GM19240 (cell line): Measurements from ENCODE around the gene GRIA3.
A peak's percentile ranks its signal among the peaks of the same experiment; 100 is the strongest.
"Not testable (repeated sequence)": the region's sequence is repeated elsewhere in the genome, so short reads cannot be mapped to it uniquely, and the experiment has no call there.

Source experiments
- DNase-seq: peaks from one replicate; pipeline ENCODE4 v3.0.0; 2011; ENCODE audit warnings: low spot score; ENCODE audit not compliant: insufficient read length

Gene GRIA3

DNA sequence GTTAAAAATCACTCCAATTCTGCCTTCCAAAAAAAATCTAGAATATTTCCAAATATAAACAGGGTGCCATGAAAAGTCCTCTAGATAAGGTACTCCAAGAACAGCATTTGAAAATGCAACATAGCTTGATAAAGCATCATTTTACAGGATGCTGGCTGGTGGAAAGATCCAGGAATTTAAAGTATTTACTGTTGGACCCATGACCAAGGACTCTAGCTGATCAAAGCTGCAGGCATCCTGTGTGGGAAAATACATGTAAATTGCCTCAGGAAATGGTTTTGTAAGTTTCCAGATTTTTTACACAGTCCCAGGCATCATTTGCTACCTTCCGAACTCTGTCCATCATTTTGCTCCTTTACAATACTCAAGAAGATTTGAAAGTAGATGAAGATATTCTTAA lies 164.4 kb downstream of the GRIA3 start:
- DNase-seq: no peak

DNA sequence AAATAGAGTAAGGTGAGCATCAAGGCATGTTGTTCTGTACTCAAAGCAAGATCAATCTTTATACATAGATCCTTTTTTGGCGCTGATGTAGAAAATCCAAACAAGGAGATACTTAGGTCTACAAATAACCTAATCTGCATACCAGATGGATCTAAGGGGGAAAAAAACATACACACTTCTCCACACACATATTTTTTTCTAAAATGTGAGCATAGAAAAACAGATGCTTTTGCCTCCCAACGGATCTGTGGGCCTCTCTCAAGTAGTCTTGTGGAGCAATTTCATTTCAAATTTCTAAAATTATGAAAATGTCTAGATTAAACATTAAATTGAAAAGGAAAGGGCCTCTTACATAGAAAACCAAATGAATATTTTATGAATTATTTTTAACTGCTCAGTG lies 166.1 kb downstream of the GRIA3 start:
- DNase-seq: no peak

DNA sequence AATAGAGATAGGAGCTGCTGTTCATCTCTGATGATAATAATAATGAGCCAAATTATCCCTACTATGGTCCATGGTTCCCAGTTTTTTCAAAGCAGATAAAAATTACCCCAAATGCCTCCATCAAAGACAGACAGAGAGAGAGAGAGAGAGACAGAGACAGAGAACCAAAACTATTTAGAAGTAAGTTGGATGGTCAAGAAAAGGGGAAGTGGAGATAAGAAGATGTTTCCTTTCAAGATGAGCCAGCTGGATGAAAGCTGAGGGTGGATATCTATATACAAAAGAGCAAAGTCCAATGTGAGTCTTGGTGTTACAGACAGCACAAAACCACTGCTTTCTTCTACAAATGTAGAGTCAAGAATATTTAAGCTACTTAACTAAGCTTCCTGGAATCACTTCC lies 173.9 kb downstream of the GRIA3 start:
- DNase-seq: peak; percentile 8

DNA sequence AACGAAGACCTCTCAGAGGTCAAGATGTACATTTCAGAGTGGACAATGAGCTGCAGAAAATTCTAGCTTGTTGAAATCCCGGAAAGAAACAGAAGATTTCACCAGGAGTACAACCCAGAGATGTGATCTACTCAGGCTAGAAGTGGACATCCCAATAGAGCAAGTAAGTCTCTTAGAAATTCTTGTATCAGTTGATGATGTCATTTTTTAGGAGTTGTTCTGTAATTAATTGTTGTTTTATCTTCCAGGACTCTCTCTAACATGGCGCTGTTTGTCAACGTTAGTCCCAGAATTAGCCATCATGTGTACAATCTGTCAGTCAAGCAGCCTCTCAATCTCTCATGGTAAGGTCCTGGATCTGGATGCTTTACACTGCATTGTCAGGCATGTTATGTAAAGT lies 174.4 kb downstream of the GRIA3 start:
- no peak for DNase-seq

- DNase-seq: no peak
These were observed 177.3 kb downstream of the GRIA3 start for GRCh38 chrX:123361371-123361770.

DNA sequence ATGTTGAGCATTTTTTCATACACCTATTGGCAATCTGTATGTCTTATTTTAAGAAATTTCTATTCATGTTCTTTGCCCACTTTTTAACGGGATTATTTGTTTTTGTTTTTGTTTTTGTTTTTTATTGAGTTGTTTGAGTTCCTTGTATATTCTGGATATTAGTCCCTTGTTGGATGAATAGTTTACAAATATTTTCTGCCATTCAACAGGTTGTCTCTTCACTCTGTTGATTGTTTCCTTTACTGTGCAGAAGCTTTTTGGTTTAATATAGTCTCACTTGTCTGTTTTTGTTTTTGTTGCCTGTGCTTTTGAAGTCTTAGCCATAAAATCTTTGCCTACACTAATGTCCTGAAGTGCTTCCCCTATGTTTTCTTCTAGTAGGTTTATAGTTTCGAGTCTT lies 202.1 kb downstream of the GRIA3 start:
- not testable (repeated sequence) for DNase-seq

DNA sequence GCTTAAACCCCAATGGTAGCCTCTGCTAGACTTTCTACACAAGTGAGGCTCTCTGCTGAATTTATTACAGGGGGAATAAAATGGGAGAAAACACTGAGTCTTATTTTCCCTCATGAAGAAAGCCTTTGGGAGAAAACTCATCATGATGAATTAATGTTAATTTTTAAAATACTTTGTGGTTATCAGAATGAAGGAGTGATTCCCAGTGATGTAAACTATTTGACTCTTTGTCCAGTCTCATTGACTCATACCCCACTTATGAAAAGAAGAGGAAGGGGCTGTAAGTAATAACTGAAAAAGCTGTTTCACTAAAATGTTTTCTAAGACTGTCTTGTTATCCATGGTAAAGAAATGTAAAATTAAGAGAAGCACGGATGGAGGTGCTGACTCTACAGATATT lies 208.8 kb downstream of the GRIA3 start:
- DNase-seq: no peak

DNA sequence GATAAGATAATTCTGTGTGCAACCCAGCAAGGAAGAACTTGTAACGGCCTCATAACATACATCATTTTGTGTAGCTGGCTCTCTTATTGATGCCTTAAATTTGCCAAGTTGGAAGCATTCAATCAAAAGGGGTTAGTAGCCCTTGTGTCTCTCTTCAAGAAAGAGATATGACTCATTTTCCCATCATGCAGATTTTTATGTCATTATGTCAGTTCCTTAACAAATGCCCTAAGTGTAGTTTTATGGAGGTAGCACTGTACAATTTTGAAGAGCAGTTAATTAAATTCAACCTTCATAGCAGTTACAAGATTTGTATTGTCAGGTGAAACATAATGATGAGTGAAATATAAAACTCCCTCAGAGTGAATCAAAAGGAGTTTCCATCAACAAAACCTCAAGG lies 215.6 kb downstream of the GRIA3 start:
- DNase-seq: no peak

- no peak for DNase-seq
These were observed 221.2 kb downstream of the GRIA3 start for GRCh38 chrX:123405231-123405630.

GRCh38 chrX:123408821-123409737 lies 225.0 kb downstream of the GRIA3 start:
- DNase-seq: no peak

DNA sequence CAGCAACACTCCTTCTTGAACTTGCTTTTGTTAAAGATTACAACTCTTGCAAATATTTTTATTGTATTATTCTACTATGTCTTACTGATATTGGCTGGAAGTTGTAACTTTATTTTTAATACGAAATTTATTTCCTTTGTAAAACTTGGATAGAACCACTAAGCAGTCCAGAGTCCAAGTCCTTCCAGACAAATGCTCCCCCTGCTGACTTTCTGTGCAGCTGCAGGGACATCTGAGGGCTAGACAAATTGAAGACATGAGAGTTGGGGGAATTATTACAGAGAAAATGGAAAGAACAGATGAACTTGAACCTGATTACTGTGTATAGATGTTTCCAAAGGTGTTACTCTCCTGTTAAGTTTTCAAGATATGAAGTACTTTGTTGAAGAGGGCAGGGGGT lies 238.8 kb downstream of the GRIA3 start:
- no peak for DNase-seq

DNA sequence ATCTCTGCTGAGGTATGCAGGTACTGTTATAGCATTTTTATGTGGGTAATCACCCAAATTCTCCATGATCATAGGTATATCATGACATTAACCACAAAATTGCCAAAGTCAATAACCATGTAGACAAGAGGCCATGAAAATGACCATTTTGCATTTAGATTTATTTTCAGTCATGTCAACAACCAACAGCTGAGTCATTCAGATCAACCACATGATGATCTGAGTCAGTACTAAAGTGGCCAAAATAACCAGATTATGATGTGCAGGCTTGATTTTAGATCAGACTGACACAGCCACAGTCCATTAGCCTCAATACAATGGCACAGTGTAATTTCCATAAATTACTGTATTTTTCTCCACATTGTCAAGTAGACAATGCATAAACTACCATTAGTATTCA lies 240.5 kb downstream of the GRIA3 start:
- DNase-seq: no peak

- no peak for DNase-seq
These were observed 241.4 kb downstream of the GRIA3 start for GRCh38 chrX:123425471-123425870.

GRCh38 chrX:123425904-123426303 lies 241.8 kb downstream of the GRIA3 start:
- DNase-seq: no peak

DNA sequence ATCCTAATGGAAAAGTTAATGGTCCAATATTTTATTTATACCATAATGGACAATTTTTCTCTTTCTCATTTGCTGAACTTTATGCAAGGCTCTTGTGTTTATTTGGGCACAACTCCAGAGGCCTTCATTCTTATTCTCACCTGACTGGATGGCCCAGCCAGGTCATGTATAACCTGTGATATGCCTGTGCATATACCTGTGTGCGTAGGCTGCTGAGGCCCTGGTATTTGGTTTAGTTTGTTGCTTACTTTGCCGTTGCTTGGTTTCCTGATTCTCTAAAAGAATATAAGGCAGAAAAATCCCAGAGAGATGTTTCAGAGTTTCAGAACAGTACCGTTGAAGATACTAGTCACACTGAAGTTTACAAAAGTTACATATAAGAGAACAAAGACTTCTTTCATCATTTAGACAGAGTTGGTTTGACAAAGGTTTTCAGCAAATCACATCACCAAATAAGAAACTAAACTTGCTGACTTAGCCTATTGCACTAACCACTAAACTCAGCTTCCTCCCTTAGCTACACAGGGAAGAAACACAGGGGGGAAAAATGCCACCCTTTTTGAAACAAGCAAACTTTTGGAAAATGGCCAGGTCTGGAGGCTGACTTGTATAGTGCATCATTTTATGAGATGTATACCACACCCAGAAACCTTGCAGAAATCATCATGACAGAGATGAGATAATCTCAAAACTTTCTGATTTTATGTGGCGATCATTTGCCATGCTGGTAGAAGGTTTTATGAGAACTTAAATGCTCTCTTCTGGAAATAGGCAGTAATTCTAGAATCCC lies 248.5 kb downstream of the GRIA3 start:
- no peak for DNase-seq

DNA sequence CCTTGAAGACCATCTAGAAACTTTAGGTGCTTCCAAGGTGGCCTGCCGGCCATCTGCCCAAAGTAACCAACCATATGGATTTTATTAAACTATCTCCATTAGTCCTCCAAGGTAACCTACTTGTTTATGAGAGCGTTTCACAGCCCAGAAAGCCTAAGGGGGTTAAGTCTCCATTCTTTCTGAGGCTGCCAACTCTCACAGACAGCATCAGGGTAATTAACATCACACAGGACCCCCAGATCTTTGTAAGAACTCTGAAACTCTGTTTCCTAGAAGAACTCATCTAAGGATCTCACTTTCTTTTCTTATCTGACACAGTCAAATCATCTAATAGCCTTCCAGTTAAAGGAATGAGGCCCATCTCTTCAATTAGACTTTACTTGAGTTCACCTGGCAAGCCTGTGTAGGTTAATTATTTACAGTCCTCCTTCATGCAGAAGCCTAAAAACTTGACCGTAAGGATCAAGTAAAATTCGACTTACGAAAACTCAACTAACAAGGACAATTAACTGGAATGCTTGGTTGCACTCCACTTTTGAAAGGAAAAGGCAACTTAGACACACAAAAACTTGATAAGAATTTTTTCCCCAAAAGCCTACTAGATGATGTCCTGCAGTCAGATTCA lies 252.5 kb downstream of the GRIA3 start:
- DNase-seq: no peak

DNA sequence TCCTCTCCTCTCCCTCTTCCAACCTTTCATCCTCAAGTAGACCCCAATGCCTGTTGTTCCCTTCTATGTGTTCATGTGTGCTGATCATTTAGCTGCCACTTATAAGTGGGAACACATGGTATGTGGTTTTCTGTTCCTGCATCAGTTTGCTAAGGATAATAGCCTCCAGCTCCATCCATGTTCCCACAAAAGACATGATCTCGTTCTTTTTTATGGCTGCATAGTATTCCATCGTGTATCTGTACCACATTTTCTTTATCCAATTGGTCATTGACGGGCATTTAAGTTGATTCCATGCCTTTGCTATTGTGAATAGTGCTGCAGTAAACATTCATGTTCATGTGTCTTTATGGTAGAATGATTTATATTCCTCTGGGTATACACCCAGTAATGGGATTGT lies 255.8 kb downstream of the GRIA3 start:
- DNase-seq: not testable (repeated sequence)

GRCh38 chrX:123442764-123443163 lies 258.7 kb downstream of the GRIA3 start:
- no peak for DNase-seq

DNA sequence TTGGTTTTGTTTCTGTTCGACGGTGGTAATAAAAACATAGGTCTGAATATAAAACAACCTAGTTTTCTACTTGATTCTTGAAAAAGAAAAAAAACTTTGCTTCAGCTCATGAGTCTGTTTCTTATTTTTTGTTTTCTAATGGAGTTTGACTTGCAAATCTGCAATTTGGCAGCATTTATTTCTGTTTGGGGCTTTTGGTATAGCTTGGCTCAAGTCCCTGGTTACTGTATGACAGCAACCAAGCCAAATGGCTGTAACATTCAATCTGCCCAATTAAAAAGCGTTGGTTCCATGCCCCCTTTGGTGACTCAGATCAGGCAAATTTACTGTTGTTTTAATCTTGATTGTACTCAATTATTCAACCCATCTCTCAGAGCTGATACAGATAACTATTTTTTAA lies 263.4 kb downstream of the GRIA3 start:
- DNase-seq: no peak

DNA sequence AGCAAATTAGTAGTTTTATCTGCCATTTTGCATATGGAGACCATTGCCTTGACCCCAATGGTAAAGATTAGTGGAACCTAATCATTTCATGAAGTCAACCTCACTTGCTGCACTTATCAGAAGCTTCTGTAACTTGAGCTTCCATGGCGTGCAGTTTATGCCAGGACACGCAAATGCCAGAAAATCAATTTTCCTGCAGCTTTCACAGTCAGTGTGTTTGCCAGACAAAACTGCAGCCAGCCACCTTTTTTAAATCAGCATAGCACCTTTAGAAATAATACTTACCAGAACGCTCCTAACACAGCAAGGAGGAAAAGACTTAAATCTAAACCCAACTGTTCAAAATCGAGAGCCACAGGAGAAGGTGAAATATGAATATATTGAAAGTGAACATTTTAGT lies 265.3 kb downstream of the GRIA3 start:
- no peak for DNase-seq

DNA sequence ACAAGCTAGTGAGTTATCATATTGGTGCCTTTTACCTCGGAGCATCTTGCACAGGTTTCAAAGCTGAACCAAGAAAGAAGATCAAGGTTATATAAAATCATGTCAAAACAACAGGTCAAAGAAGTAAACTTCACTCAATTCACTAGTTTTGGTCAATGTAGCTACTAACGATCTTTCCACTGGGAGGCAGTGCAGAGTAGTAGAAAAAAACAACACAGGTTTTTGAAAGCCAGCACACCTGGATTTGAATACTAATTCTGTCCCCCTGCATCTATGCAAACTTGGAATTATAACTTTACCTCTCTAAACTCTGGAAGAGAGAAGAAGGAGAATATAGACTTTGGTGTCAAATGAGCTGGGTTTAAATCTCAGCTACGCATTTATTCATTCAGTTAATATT lies 266.1 kb downstream of the GRIA3 start:
- no peak for DNase-seq
